Peyer's patch (tissue), 4 donors: ENCODE measurements around the gene NSG1. TPM values are rescaled to one million over a fixed set of nuclear protein-coding genes. Genes with fewer than 3 reads are reported as not detected.
"Not testable (repeated sequence)": the region's sequence is repeated elsewhere in the genome, so short reads cannot be mapped to it uniquely, and the experiment has no call there.

Experiments used
- DNase-seq, 3 donors: peaks; one replicate each; pipeline ENCODE4 v3.0.0-alpha.2; 2017 to 2019
- H3K27ac ChIP-seq, 4 donors: fragments of 200-600 bp; sonication (generic); one replicate each; pipeline ENCODE4 v1.5.1; 2016 to 2019
- H3K27me3 ChIP-seq, 2 donors: fragments of 200-600 bp; sonication (generic); one replicate each; pipeline ENCODE4 v1.5.1; 2019
- H3K36me3 ChIP-seq, 3 donors: fragments of 200-600 bp; sonication (generic); one replicate each; pipeline ENCODE4 v1.5.1; 2016 to 2019
- H3K4me1 ChIP-seq, 4 donors: fragments of 200-600 bp; sonication (generic); one replicate each; pipeline ENCODE4 v1.5.1; 2016 to 2019
- H3K4me3 ChIP-seq, 4 donors: fragments of 200-600 bp; sonication (generic); 1 replicate in 3 of 4; 2 replicates in 1 of 4; pipeline ENCODE4 v1.5.1; 2016 to 2019; ENCODE audit warnings: mild to moderate bottlenecking in 1 of 4
- H3K9me3 ChIP-seq, 4 donors: fragments of 200-600 bp; sonication (generic); one replicate each; pipeline ENCODE4 v1.5.1; 2016 to 2019; ENCODE audit warnings: mild to moderate bottlenecking in 1 of 4
- CTCF ChIP-seq, 6 experiments: fragments of 450-650 bp in 4 of 6; fragments of 200-600 bp in 2 of 6; sonication (generic) in 1 of 6; IDR thresholded peaks; one replicate each; pipeline ENCODE4 v1.5.1; 2017 to 2019; ENCODE audit warnings: antibody characterized with exemption in 6 of 6, mild to moderate bottlenecking in 3 of 6, moderate library complexity in 1 of 6
- POLR2A ChIP-seq, 2 donors: fragments of 450-650 bp; IDR thresholded peaks; one replicate each; pipeline ENCODE4 v1.5.1; 2017; ENCODE audit warnings: antibody characterized with exemption in 2 of 2, mild to moderate bottlenecking in 2 of 2, moderate library complexity in 2 of 2
- total RNA-seq, 4 donors: library from RNA; depleted of rRNA; stranded (reverse); fragments of >200 nt; gene quantifications; one replicate each; pipeline ENCODE4 v1.1.0, GENCODE V29; 2016

NSG1 gene
- total RNA-seq, 4 donors from 2014 or later: 2.0 to 13.2 (median 3.7) TPM

- DNase-seq: peak in 1 of 3 donors; percentile 43
- H3K4me3 ChIP-seq: no peak overlapping the region
- no peaks in the 10 kb centered on the region for H3K27me3 ChIP-seq
- TF ChIP-seq CTCF (IDR thresholded peaks at IDR 0.05) (no peak), POLR2A (IDR thresholded peaks at IDR 0.05) (no peak)
- no peak overlapping the region for H3K27ac ChIP-seq
- H3K9me3 ChIP-seq: peaks cover 0 to 6% (median 0%) of the 10 kb centered on the region in 4 donors
- H3K4me1 ChIP-seq: no peaks in the 10 kb centered on the region
- H3K36me3 ChIP-seq: peaks cover 0 to 59% (median 0%) of the 10 kb centered on the region in 3 donors
These were observed 31.9 kb downstream of the NSG1 start for GRCh38 chr4:4418676-4419390.

GRCh38 chr4:4419896-4420295 is 33.0 kb downstream of the NSG1 start:
- Histone ChIP-seq H3K36me3 (peaks cover 0 to 70% (median 0%) of the 10 kb centered on the region in 3 donors), H3K4me1 (no peaks in the 10 kb centered on the region), H3K9me3 (peaks cover 0 to 6% (median 0%) of the 10 kb centered on the region in 4 donors), H3K4me3 (no peak overlapping the region), H3K27me3 (no peaks in the 10 kb centered on the region), H3K27ac (no peak overlapping the region)
- DNase-seq: no peak
- TF ChIP-seq POLR2A (IDR thresholded peaks at IDR 0.05) (no peak), CTCF (IDR thresholded peaks at IDR 0.05) (no peak)

DNA sequence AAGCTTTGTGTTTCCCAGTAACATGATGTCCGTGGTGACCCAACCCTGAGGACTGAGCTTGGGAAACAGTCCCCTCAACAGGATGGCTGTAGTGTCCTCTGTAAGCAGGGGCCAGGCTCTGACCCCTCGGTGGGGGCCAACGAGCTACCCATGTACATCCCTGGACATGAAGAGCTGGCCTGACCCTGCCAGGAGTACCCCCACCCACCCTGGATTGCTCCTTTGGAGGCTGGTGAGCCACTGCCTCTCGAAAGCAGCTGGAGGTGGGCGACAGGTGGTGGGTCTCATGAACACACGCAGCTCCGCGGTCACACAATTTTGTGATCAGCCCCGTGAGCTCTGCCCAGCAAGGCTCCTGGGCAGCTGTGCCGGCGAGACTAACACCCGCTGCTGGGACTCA is 33.5 kb downstream of the NSG1 start:
- TF ChIP-seq CTCF (IDR thresholded peaks at IDR 0.05): no peak
- no peak for TF ChIP-seq POLR2A (IDR thresholded peaks at IDR 0.05)
- DNase-seq: no peak
- Histone ChIP-seq H3K27me3 (no peaks in the 10 kb centered on the region), H3K27ac (no peak overlapping the region), H3K4me3 (no peak overlapping the region), H3K36me3 (peaks cover 0 to 75% (median 0%) of the 10 kb centered on the region in 3 donors), H3K4me1 (no peaks in the 10 kb centered on the region), H3K9me3 (peaks cover 0 to 3% (median 0%) of the 10 kb centered on the region in 4 donors)

DNA sequence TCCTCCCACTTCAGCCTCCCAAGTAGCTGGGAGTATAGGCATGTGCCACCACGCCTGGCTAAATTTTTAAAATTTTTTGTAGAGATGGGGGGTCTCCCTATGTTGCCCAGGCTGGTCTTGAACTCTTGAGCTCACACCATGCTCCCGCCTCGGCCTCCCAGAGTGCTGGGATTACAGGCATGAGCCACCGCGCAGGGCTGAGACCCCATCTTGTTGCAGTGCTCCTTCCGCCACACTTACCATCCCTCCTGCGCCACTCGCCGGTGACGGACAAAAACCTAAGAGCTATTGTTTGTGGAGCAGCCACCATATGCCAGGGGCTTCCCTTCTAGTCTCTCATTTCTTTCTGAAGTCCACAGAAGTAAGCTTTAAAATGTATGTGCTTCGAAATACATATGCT is 34.5 kb downstream of the NSG1 start:
- Histone ChIP-seq H3K4me3 (no peak overlapping the region), H3K4me1 (no peaks in the 10 kb centered on the region), H3K27ac (no peak overlapping the region), H3K27me3 (no peaks in the 10 kb centered on the region), H3K9me3 (no peaks in the 10 kb centered on the region), H3K36me3 (peaks cover 0 to 79% (median 0%) of the 10 kb centered on the region in 3 donors)
- TF ChIP-seq CTCF (IDR thresholded peaks at IDR 0.05): no peak
- TF ChIP-seq POLR2A (IDR thresholded peaks at IDR 0.05): no peak
- DNase-seq: no peak

GRCh38 chr4:4422117-4422516 is 35.2 kb downstream of the NSG1 start:
- not testable (repeated sequence) for H3K9me3 ChIP-seq, H3K27ac ChIP-seq, H3K4me1 ChIP-seq, H3K4me3 ChIP-seq, DNase-seq, H3K27me3 ChIP-seq
- H3K36me3 ChIP-seq: peaks cover 0 to 79% (median 0%) of the 10 kb centered on the region in 3 donors

DNA sequence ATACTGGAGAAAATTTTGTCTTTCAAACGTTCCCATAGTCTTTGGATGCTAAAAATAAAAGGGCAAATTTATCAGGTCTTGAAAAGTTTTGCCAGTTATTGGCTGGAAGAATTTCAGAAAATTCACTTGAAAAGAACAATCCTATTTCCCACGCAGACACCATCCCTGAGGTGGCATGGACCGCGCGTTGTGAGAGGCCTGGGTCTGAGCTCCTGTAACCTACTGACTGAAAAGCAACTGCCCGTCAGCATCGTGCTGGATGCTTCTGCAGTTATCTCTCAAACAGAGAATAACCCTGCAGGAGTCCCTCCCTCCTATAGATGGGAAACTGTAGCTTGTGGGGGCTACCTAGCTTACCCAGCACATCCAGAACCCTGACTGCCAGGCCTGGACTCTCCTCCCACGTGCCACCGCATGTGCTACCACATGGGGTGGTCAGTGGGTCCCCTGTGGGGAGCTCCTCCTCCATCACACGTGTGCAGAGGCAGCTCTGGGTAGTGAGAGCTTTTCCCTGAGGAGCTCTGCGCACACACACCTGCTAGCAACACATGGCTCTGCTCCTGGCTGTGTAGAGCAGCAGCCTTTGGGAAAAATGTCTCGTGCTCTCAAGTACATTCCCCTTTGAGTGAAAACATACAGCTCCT is 36.1 kb downstream of the NSG1 start:
- Histone ChIP-seq H3K9me3 (no peaks in the 10 kb centered on the region), H3K27ac (no peak overlapping the region), H3K27me3 (no peaks in the 10 kb centered on the region), H3K4me1 (no peaks in the 10 kb centered on the region), H3K36me3 (peaks cover 0 to 75% (median 0%) of the 10 kb centered on the region in 3 donors), H3K4me3 (no peak overlapping the region)
- TF ChIP-seq POLR2A (IDR thresholded peaks at IDR 0.05) (no peak), CTCF (IDR thresholded peaks at IDR 0.05) (no peak)
- no peak for DNase-seq
